ENCODE measurements around the gene ERF.

ERF gene

DNA sequence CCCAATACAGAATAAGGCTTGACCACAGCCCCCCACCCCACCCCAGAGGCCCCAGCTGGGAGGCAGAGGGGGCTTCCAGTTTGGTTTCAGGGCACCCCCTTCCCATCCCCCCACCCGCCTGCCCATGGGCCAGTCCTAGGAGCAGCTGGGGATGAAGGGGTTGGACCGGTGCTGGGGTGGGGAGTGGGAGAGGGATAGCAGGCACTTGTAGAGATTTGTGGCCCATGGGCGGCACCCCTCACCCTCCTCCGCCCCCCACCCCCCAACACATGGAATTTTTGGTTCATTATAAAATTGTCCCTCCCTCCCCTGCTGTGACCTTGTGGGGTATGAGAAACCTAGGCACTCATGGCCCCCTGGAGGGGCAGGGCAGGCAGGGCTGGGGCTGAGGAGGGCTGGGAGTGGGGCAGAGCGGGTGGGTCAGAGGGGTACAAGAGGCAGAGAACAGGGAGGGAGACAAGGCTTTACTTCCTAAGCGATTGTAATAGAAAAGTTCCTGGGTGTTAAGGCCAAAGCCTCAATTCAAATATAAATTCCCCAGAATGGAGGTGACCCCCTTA is 7.2 kb downstream of the ERF start:
- Histone ChIP-seq H3K4me1 (ENCODE audit: control insufficient read depth, insufficient read depth, low read length) (peaks cover 31% of the 10 kb centered on the region), H3K9ac (ENCODE audit: low read length) (no peak overlapping the region), H3K9me3 (ENCODE audit: control insufficient read depth, low read length) (no peaks in the 10 kb centered on the region)

DNA sequence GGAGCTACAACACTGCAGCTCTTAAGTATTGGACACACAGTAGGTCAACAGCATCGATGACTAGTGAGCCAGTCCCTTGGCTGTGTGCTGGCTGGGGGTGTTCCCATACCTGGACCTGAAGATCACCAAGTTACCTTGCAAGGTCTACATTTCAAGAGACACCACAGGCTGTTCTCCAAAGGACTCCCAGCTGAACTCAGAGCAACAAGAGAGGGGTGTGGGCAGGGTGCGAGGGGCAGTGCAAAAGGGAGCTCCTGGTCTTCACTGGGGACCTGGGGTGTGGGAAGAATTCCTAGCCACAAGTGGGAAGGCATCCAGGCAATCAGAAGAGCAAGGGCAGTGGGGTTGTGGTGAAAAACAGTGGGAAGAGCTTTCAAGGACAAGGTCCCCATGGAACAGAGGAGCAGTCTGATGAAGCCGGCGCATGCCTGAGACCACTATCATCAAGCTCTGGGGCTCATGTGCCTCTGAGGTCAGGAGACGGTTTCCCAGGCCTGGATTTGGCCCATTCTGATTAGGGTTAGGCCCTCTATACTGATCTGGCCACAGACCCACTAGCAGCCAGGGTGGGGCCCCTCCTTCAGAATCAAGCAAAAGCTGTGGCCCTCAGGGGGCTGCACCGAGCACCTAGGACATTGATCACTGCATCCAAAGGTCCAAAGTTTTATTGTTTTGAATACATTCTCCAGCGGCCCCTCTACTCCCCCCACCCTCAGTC is 7.8 kb downstream of the ERF start:
- Histone ChIP-seq H3K36me3 (ENCODE audit: control insufficient read depth, insufficient read depth, low read length) (no peaks in the 10 kb centered on the region), H3K9me3 (ENCODE audit: control insufficient read depth, low read length) (no peaks in the 10 kb centered on the region), H3K4me3 (ENCODE audit: low read length) (no peak overlapping the region), H3K27me3 (ENCODE audit: control insufficient read depth, insufficient read depth, low read length) (no peaks in the 10 kb centered on the region), H3K4me1 (ENCODE audit: control insufficient read depth, insufficient read depth, low read length) (peaks cover 26% of the 10 kb centered on the region), H3K9ac (ENCODE audit: low read length) (no peak overlapping the region)

More for the DNA sequence above, 7.2 kb downstream of the ERF start:
- H3K27me3 ChIP-seq (ENCODE audit: control insufficient read depth, insufficient read depth, low read length), result no peaks in the 10 kb centered on the region
- no peaks in the 10 kb centered on the region for H3K36me3 ChIP-seq (ENCODE audit: control insufficient read depth, insufficient read depth, low read length)
- H3K4me3 ChIP-seq (ENCODE audit: low read length), result no peak overlapping the region

DNA sequence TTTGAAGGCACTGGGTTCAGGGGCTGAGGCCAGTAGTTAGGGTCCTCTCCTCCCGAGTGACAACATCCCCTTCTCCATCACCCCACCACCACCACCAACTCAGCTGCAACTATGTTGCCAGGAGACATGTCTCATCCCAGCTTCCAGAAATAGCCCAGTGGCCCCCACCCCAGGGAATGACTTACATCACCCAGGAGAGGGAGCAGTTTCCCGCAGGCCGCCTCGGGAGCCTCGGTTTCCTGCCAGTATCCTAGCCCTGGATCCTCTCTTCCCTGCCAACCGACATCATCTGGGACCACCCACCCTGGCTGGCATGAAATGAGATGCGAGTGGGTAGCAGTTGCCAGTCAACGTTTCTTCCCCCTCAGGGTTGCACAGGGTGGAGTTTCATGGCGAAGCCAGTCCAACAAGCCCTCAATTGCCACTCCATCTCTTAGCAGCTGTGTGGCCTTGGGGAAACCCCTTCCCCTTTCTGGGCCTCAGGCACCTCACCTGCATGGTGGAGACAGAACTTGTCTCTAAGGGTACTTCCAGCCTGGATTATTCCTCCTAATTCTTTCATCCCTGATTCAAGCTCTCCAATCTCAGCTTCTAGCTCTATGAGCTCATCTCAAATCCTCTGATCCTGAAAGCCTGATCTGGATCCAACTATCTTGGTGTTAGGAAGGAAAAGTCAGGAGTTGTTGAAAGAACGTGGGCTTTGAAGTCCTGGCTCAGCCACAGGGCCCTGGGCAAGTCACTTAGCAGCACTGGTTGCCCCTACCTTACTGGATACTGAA is 8.6 kb downstream of the ERF start:
- H3K4me1 ChIP-seq (ENCODE audit: control insufficient read depth, insufficient read depth, low read length), result peaks cover 19% of the 10 kb centered on the region

DNA sequence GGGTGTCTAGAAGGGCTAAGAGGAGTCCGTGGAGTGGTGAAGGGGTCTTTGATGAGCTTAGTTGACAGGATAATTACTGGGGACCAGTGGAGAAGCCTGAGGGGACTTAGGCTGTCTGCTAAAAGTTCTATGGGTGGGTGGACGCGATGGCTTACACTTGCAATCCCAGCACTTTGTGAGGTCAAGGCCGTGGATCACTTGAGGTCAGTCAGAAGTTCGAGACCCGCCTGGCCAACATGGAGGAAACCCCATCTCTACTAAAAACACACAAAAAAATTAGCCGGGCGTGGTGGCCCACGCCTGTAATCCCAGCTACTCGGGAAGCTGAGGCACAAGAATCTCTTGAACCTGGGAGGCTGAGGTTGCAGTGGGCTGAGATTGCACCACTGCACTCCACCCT is 9.7 kb downstream of the ERF start:
- no peaks in the 10 kb centered on the region for H3K9me3 ChIP-seq (ENCODE audit: control insufficient read depth, low read length)
- H3K9ac ChIP-seq (ENCODE audit: low read length), result peak overlapping the region; percentile 36
- H3K27me3 ChIP-seq (ENCODE audit: control insufficient read depth, insufficient read depth, low read length), result no peaks in the 10 kb centered on the region
- no peaks in the 10 kb centered on the region for H3K36me3 ChIP-seq (ENCODE audit: control insufficient read depth, insufficient read depth, low read length)
- H3K4me3 ChIP-seq (ENCODE audit: low read length), result peak overlapping the region; percentile 67
- H3K4me1 ChIP-seq (ENCODE audit: control insufficient read depth, insufficient read depth, low read length), result peaks cover 9% of the 10 kb centered on the region

More for the DNA sequence above, 8.6 kb downstream of the ERF start:
- no peaks in the 10 kb centered on the region for H3K9me3 ChIP-seq (ENCODE audit: control insufficient read depth, low read length)
- no peaks in the 10 kb centered on the region for H3K27me3 ChIP-seq (ENCODE audit: control insufficient read depth, insufficient read depth, low read length)
- H3K4me3 ChIP-seq (ENCODE audit: low read length), result no peak overlapping the region
- H3K36me3 ChIP-seq (ENCODE audit: control insufficient read depth, insufficient read depth, low read length), result no peaks in the 10 kb centered on the region
- H3K9ac ChIP-seq (ENCODE audit: low read length), result no peak overlapping the region

DNA sequence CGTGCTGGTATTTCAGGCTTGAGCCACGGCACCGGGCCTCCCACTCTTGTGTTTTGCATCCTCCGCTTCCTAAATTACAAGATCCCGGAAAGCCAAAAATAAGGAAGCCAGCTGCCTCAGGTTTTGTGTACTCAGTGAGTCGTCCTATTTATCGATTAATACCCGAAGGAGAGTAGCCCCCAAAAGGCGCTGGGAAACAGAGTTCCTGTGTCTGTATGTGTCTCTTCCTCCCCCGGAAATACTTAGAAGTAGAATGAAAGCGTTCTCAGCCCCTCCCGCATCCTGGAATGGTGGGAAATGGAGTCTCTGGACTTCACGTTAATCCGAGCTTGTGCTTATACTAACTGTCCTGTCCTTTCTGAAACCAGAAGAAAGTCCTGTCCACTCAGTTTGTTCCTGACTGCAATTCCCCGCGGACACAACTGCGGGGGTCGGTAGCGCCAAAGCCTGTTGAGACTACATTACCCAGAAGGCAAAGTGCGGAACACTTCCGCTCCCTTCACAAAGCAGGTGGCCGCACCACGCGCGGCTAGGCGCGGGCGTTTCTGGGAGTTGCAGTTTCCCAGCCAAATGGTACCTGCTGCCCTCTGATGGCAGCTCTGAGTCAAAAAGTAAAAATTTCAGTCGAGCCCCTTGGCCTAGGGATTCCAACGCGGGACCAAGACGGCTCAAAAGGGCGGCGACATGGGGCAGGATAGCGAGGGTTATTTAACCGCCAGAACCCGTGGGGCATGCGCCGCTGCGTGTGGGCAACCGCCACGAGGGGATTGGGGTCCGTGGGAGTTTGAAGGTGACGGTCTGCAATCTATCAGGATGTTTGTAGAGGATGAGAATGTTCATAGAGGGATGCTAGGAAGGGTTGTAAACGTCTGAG is 10.3 kb downstream of the ERF start:
- H3K27me3 ChIP-seq (ENCODE audit: control insufficient read depth, insufficient read depth, low read length), result no peaks in the 10 kb centered on the region
- peak overlapping the region; percentile 71 for H3K9ac ChIP-seq (ENCODE audit: low read length)
- H3K9me3 ChIP-seq (ENCODE audit: control insufficient read depth, low read length), result no peaks in the 10 kb centered on the region
- peaks cover 7% of the 10 kb centered on the region for H3K4me1 ChIP-seq (ENCODE audit: control insufficient read depth, insufficient read depth, low read length)
- H3K4me3 ChIP-seq (ENCODE audit: low read length), result peak overlapping the region; percentile 67
- H3K36me3 ChIP-seq (ENCODE audit: control insufficient read depth, insufficient read depth, low read length), result no peaks in the 10 kb centered on the region

DNA sequence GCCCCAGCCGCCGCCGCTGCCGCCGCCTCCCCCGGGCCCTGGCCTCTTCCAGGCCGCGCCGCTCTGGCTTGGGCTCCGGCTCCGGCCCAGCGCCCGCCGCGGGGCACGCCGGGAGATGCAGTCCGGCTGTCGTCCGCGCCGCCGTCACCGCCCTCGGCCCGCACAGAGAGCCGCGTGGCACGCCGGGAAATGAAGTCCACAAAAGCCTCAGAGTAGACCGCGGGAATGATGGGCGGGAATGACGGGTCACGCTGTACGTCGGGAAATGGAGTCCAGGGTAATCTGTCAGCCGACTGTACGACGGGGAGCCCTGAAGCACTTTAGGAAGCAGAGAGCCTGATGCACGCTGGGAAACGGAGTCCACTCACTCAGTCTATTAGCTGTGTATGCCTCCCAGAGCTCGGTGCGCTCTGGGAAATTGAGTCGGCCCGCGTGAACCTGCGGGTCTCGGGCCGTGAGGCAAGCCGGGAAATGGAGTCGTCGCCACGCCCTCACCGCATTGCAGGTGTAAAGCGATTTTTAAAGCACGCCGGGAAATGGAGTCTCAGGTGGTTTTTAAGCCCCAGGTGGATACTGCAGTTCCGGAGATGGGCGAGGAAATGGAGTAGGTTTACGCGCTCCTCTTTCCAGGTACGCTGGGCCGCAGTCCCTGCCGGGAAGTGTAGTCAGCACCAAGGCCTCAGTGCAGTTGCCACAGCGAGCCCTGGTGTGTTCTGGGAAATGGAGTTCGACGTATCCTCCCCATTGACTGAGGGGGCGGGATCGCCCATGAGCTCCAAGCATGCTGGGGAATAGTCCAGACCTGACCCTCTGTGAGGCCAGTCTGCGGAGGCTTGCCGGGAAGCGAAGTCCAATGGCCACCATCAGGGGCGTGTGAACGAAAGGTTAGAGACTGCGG is 12.2 kb downstream of the ERF start, which contains the start of gene GSK3A:
TSS of gene GSK3A (minus strand) at position 91 of the 898 bp plus-strand sequence. CDS start 137 bp downstream, outside the sequence.
- H3K27me3 ChIP-seq (ENCODE audit: control insufficient read depth, insufficient read depth, low read length), result no peaks in the 10 kb centered on the region
- no peaks in the 10 kb centered on the region for H3K9me3 ChIP-seq (ENCODE audit: control insufficient read depth, low read length)
- H3K4me1 ChIP-seq (ENCODE audit: control insufficient read depth, insufficient read depth, low read length), result peaks cover 7% of the 10 kb centered on the region
- H3K9ac ChIP-seq (ENCODE audit: low read length), result peak within 1 kb of the TSS; percentile 84
- H3K36me3 ChIP-seq (ENCODE audit: control insufficient read depth, insufficient read depth, low read length), result no peaks in the 10 kb centered on the region
- peak within 1 kb of the TSS; percentile 67 for H3K4me3 ChIP-seq (ENCODE audit: low read length)

DNA sequence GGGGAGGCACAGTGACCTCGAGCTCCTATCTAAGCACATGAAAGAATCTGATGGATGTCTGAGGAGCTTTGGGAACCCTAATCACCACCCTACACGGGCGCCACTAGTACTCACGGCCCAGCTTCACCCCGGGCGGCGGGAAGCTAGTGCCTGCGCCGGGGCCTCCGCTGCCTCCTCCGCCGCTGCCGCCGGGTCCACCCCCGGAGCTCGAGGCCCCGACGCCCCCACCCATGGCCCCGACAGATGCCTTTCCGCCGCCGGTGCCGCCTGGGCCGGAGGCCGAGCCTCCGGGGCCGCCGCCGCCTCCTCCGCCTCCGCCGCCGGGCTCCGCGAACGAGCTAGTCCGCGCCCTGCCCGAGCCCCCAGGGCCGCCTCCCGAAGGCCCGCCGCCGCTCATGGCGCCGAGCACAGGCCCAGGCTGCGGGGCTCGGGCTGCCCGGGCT is 12.8 kb downstream of the ERF start:
- Histone ChIP-seq H3K36me3 (ENCODE audit: control insufficient read depth, insufficient read depth, low read length) (no peaks in the 10 kb centered on the region), H3K4me1 (ENCODE audit: control insufficient read depth, insufficient read depth, low read length) (peaks cover 7% of the 10 kb centered on the region), H3K9ac (ENCODE audit: low read length) (peak overlapping the region; percentile 84), H3K27me3 (ENCODE audit: control insufficient read depth, insufficient read depth, low read length) (no peaks in the 10 kb centered on the region), H3K4me3 (ENCODE audit: low read length) (peak overlapping the region; percentile 54), H3K9me3 (ENCODE audit: control insufficient read depth, low read length) (no peaks in the 10 kb centered on the region)

DNA sequence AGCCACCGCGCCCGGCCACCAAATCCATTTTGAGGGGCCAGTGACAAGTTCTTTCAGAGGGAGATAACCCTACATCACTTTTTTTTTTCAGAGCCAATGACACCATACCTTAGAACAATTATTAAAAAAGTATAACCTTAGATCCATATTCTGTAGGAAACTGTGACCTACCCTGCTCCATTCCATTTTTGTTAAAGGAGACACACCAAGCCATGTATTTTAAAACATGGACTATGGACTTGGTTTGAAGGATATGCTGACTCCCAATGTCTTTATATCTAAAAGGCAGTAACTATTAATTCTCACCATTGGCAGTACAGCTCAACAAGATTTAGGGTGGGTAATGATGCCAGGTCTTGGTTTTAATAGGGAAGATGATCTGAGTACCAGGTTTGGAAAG is 13.6 kb downstream of the ERF start:
- peak overlapping the region; percentile 54 for H3K4me3 ChIP-seq (ENCODE audit: low read length)
- peaks cover 7% of the 10 kb centered on the region for H3K4me1 ChIP-seq (ENCODE audit: control insufficient read depth, insufficient read depth, low read length)
- H3K27me3 ChIP-seq (ENCODE audit: control insufficient read depth, insufficient read depth, low read length), result no peaks in the 10 kb centered on the region
- no peaks in the 10 kb centered on the region for H3K9me3 ChIP-seq (ENCODE audit: control insufficient read depth, low read length)
- no peaks in the 10 kb centered on the region for H3K36me3 ChIP-seq (ENCODE audit: control insufficient read depth, insufficient read depth, low read length)
- peak overlapping the region; percentile 84 for H3K9ac ChIP-seq (ENCODE audit: low read length)

DNA sequence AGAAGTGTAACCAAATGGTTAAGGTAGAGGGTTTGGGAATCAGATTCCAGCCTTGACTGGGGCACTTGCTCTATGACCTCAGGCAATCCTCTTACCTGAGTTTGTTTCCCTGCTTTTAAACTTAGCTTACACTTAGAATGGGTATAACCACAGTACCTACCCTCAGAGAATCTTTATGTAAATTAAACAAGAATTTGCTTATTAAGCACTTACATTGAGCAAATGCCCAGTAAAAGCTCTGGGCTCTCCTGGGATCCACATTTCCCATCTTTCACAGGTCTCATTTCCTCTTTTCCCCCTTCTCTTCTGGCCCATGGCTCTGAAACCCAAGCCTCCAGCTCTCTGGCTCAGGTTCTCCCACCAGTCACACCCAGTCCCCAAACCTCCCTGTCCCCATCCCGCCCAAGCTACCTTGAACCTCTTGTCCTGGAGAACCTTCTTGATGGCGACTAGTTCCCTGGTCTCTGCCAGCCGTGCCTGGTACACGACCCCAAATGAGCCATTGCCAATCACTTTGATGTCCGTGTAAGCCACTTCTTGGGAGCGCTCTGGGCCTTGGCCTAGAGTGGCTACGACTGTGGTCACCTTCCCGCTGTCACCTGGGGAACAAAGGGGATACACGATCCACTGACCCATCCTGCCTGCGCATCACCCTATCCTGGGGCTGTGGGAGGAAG is 15.2 kb downstream of the ERF start:
- Histone ChIP-seq H3K9ac (ENCODE audit: low read length) (no peak overlapping the region), H3K4me1 (ENCODE audit: control insufficient read depth, insufficient read depth, low read length) (no peaks in the 10 kb centered on the region), H3K4me3 (ENCODE audit: low read length) (no peak overlapping the region), H3K27me3 (ENCODE audit: control insufficient read depth, insufficient read depth, low read length) (no peaks in the 10 kb centered on the region), H3K36me3 (ENCODE audit: control insufficient read depth, insufficient read depth, low read length) (peaks cover 7% of the 10 kb centered on the region), H3K9me3 (ENCODE audit: control insufficient read depth, low read length) (no peaks in the 10 kb centered on the region)

DNA sequence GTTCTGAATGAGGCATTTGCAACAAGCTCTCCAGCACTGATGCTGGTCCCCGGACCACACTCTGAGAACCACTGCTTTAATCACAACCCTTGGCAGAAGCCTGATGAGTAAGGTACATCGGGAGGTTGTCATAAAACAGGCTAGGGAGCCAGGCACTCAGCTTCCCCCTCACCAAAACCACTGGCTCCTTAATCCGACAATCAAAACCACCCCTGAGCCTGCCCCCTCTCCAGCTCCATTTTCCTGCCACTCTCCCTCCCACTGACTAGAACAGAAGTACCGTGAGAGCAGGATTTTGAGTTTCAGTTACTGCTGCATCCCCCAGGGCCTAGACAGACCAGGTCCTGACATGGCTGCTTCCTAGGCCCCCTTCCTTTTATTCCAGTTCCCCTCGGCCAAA is 19.7 kb downstream of the ERF start:
- Histone ChIP-seq H3K9ac (ENCODE audit: low read length) (no peak overlapping the region), H3K36me3 (ENCODE audit: control insufficient read depth, insufficient read depth, low read length) (peaks cover 15% of the 10 kb centered on the region), H3K27me3 (ENCODE audit: control insufficient read depth, insufficient read depth, low read length) (no peaks in the 10 kb centered on the region), H3K4me1 (ENCODE audit: control insufficient read depth, insufficient read depth, low read length) (no peaks in the 10 kb centered on the region), H3K4me3 (ENCODE audit: low read length) (no peak overlapping the region), H3K9me3 (ENCODE audit: control insufficient read depth, low read length) (no peaks in the 10 kb centered on the region)

Data from mucosa of stomach (tissue), 1 donor.